GM21723 (cell line): ENCODE data around the gene WFDC10A.
"Not testable (repeated sequence)": the region's sequence is repeated elsewhere in the genome, so short reads cannot be mapped to it uniquely, and the experiment has no call there.

Experiments used
- ATAC-seq: cut with Tn5 transposase; IDR thresholded peaks from one replicate; pipeline ENCODE4 v1.9.1; 2021; ENCODE audit warnings: mild to moderate bottlenecking, moderate library complexity; ENCODE audit not compliant: unreplicated experiment

WFDC10A gene

DNA sequence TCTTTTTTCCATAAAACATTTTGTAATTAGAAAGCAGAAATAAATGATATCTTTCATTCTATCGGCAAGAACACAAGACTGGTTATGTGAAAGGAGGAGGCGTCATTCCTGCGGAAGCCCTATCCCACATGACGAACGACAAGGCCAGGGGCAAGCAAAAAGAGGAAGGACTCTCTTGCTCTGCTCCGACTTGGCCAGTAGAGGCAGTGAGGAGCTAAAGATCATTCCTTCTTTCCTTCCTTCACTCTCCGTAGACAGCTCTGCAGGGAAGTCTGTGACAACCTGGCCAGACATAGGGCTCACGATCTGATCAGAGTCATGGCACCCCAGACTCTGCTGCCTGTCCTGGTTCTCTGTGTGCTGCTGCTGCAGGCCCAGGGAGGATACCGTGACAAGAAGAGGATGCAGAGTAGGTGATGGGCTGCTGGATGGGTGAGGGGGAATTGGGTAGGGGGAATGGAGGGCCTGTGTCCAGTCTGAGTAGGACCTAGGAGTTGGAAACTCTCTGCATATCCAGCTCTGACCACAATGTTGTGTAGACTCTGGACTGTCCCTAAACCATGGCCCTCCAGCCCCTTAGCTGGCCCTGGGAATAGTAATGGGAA, at the start of gene WFDC10A:
Gene WFDC10A, plus strand, starts transcription at position 244 of the 605 bp plus-strand sequence. Its CDS starts 75 bp downstream, at position 319.
- no peak for ATAC-seq

DNA sequence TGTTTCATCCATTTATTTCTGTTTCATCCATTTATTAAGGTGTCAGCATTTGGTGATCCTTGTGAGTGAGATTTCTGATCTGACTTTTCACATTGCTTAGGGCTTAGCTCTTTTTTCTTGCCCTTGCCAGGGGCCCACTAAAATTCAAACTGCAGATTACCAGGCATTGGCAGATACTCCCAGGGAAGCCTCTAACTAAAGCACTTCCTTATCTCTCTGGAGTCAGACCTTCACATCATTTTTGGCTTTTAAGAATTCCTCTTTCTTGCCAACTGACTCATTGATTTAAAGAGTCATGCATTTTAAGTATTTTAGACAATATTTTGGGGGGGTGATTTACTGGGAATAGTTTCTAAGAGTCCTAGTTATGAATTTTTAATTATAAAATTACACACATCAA, 47.8 kb upstream of the WFDC10A start:
- ATAC-seq, result no peak

DNA sequence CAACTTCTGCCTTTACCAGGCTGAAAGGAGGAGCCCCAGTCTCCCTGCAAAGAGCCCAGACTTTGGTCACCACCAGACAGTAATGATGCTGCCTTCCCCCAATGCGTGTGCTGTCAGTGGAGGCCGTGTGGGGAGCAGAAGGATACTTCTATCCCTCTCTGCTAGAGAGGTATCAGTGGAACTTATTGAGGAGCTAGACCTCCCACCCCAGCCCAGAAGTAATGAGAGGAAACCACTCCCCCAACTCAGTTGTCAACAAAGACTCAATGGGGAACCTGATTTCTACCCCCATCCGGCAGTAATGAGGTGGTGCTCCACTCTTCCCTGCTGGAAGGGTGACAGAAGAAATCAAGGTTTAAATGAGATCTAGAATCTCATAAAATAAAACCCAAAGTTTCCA, 46.0 kb upstream of the WFDC10A start:
- no peak for ATAC-seq

DNA sequence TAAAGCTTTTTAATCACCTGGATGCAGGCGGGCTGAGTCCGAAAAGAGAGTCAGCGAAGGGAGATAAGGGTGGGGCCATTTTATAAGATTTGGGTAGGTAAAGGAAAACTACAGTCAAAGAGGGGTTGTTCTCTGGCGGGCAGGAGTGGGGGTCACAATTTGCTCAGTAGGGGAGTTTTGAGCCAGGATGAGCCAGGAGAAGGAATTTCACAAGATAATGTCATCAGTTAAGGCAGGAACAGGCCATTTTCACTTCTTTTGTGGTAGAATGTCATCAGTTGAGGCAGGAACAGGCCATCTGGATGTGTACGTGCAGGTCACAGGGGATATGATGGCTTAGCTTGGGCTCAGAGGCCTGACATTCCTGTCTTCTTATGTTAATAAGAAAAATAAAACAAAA, 45.2 kb upstream of the WFDC10A start:
- ATAC-seq, result not testable (repeated sequence)

DNA sequence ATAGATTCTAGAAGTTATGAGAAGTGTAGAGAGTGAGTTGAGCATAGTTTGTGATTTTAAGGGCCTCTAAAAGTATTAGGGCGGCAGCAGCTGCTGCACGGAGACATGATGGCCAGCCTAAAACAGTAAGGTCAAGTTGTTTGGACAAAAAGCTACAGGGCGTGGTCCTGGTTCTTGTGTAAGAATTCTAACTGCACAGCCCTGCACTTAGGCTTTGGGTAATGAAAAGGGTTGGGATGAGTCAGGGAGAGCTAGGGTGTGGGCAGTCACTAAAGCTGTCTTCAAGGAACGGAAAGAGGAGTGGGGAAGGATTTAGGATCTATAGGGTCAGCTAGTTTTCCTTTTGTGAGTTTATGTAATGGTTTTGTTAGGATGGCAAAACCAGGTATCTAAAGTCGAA, 43.6 kb upstream of the WFDC10A start:
- ATAC-seq, result not testable (repeated sequence)

DNA sequence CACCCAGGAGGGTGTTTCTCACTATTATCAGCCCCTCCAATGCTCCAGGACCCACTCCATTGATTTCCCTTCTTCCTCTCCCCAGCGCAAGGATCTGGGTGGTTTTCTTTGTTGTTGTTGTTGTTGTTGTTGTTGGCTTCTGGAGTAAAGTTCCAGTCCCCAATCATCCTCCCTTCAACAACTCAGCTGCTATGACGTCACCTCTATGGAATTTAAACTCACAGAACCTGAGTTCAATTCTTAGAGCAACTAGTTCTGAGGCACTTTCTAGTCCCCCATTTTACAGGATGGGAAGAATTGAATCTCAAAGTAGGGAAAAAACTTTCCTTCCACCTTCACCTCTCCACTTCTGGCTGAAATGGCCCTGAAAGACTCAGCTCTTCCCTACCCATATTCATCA, 40.7 kb upstream of the WFDC10A start:
- ATAC-seq, result no peak

DNA sequence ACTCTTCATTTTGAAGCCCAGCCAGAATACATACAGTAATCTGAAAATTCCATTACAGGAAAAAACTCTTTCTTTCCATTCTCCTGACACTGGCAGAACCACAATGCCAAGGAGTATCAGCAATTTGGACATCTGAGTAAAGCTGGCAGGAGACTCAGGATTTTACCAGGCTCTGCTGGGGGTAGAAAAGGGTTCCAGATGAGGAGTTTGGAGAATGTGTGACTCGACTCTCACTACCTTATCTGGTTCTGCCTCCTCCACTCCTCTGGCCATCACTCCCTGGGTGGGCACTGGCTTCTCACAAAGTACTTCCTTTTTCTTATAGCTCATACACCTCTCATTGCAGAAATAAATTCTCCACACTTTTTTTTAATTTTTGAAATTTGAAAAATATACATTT, 39.8 kb upstream of the WFDC10A start:
- no peak for ATAC-seq

DNA sequence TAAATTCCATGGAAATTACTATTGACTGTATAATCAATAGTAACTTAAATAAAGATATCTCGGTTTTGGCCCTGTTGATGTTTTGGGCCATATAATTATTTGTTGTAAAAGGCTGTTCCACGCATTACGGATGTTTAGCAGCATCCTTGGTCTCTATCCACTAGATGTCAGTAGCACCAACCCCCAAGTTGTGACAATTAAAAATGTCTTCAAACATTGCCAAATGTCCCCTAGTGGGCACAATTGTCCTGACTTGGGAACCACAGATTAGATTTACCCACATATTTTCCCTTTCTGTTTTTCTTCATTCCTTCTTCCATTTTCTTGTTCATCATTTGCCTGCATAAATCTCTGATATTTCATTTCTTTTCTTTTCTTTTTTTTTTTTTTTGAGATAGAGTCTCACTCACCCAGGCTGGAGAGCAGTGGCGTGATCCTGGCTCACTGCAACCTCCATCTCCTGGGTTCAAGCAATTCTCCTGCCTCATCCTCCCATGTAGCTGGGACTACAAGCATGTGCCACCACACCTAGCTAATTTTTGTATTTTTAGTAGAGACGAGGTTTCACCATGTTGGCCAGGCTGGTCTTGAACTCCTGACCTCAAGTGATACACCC, 36.9 kb upstream of the WFDC10A start:
- no peak for ATAC-seq

DNA sequence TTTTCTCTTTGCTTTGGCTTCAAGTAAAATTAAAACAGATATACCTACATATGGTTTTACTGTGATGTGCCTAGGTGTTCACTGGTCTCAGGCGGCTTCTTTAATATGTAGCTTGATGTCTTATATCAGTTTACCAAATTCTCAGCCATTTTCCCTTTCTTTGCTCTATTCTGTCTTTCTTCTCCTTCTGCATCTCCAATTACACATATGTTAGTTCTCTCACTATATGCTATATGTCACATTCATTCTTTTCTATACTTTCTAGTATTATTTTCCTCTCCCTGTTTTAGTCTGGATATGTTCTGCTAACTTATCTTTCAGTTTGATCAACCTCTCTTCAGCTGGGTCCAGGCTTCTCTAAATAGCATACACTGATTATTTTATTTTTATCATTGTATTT, 36.0 kb upstream of the WFDC10A start:
- ATAC-seq, result no peak

DNA sequence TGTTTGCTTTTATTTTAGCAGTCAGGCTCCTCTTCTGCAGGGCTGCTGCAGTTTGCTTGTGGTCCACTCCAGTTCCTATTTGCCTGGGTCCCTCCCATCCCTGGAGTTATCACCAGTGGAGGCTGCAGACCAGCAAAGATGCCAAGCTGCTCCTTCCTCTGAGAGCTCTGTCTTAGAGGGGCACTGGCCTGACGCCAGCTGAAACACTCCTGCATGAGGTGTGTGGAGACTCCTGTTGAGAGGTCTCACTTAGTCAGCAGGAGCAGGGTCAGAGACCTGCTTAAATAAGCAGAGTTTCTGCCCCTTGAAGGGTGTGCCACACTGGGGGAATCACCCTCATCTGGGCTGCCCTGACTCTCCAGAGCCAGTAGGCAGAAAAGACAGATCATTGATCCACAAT, 34.3 kb upstream of the WFDC10A start:
- ATAC-seq, result no peak

DNA sequence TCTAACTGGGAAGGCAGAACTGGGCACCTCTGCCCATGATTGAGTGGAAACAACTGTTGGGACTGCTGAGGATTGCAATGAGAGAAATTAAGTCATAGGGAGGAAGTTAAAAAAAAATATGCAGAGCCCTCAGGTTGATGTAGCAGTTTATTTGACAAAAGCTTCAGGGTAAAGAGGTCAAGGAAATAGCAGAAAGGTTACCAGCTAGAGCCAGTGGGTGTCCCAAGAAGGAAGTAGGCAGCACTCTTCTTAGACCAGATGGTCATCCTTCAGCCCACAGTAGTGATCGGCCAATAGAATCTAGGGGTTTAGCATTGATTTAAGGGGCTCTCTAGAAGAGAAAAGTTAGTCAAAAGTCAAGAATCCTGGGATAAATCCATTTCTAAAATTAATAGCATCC, 21.7 kb upstream of the WFDC10A start:
- ATAC-seq, result no peak

DNA sequence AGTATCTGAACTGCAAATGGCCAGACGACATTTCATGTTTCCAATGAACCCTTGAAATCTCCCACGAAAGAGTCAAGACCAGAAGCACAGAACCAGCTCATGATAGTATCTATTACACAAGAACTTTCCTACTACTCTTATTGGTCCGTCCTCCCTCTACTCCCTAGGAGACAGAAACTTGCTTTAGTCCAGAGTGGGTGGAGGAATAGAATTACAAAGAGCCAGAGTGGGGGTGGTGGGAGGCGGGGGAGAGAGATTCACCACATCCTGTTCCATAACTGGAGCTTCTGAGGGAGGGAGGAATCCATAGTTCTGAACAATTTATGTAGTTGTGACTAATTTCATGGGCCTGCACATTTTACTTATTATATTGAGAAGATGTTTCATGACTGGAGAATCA, 18.5 kb upstream of the WFDC10A start:
- no peak for ATAC-seq

DNA sequence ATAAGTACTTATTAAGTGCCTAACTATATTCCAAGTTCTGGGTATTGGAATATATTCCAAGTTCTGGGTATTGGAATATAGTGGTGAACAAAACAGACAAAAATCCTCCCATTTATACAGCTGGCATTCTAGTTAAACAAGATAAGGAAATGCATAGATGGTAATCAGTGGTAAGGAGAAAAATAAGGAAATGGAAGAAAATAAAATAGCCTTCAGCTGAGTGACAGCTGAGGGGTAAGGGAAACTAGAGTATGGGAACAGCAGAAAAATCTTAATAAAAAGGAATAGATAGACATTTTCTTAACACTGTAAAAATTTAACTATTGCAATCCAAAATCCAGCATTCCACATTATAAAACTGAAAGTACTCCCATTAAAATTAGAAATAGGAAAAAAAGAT, 17.2 kb upstream of the WFDC10A start:
- no peak for ATAC-seq

DNA sequence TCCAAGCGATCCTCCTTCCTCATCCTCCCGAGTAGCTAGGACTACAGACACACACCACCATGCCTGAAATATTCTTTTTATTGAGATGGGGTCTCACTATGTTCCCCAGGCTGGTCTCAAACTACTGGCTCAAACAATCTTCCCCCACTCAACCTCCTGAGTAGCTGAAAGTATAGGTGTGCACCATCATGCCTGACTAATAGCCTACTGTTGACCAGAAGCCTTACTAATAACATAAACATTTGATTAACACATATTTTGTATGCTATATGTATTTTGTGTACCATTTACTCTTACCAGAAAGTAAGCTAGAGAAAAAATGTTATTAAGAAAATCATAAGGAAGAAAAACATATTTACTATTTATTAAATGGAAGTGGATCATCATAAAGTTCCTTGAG, 11.9 kb upstream of the WFDC10A start:
- ATAC-seq, result no peak

DNA sequence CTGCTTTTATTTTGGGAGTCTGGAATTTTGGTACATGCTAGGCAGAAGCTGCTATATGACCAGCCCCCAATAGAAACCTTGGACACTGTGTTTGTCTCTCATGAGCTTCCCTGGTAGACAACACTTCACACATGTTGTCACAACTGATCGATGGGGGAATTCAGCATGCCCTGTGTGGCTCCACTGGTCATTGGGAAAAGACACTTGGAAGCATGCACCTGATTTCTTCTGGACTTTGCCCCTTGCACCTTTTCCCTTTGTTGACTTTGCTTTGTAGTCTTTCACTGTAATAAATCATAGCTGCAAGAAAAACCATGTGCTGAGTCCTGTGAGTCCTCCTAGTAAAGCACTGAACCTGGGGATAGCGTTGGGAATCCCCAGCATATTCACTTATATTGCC, 7.9 kb upstream of the WFDC10A start:
- ATAC-seq, result no peak

DNA sequence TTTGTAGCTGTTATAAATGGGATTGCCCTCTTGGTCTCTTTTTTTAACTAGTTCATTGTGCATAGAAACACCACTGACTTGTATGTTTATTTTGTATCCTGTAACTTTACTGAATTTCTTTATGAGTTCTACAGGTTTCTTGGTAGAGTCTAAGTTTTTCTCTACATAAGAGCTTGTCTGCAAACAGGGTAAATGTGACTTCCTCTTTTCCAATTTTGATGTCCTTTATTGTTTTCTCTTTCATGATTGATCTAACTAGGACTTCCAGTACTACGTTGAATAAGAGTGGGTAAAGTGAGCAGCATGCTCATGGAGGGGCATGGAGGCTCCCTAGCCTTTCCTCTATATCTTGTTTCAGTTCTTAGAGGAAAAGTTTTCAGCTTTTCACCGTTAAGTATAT, 3.0 kb upstream of the WFDC10A start:
- no peak for ATAC-seq

DNA sequence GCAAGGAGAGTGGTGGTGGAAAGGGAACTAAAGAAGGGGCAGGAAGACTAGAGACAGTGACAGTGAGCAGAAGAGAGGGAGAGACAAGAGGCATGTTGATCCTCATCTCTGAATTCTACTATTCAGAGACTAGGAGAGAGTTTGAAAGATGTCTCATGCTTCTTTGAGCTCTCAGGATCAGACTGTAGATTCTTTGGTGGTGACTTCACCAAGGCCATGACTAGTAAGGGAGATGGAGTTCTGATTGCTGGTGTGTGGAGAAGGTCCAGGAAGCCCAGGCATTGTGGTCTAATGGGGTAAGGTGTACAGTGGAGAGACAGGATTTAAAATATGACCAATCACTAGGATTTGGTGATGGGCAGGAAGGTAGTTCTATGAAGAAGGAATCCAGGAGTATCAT, 832 bp downstream of the WFDC10A start:
- no peak for ATAC-seq

DNA sequence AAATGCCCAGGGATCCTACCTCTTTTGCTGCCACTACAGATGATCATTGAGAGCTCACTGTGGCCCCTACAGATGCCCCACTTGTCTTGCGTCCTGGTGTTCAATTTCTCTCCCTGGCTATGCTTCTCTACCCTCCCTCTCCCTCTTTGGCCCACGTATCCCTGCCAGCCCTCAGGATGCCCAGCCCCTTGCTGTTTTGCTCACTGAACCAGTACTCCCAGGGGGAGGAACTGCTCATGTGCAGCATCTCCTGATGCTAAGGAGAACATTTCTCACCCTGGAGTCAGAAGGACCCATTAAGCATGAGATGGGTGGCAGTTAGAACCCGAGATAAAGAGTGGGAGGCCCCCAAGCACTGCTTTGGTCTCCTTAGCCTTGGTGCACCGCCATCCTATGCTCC, 1.6 kb downstream of the WFDC10A start, which contains the start of gene WFDC9:
Gene WFDC9, minus strand, starts transcription at position 101 of the 400 bp plus-strand sequence. CDS start 21,103 bp downstream, outside the sequence.
- no peak for ATAC-seq

DNA sequence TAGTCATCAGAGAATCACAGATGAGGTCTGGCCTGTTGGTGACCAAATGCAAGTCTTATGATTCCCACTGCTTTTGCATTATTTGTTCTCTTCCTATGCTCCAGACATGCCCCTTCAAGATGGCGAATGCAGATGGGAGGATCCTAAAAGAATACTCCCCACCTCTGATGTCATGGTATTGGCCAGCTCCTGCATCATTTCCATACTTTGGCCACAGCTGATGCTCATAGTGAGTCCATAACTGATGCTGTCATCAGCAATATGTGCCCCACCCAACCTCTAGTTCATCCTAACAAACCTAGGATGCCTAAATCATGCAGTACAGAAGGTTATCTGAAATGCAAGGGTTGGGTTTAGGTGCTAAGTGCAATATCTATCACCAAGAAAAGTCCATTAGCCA, 7.0 kb downstream of the WFDC10A start:
- no peak for ATAC-seq

DNA sequence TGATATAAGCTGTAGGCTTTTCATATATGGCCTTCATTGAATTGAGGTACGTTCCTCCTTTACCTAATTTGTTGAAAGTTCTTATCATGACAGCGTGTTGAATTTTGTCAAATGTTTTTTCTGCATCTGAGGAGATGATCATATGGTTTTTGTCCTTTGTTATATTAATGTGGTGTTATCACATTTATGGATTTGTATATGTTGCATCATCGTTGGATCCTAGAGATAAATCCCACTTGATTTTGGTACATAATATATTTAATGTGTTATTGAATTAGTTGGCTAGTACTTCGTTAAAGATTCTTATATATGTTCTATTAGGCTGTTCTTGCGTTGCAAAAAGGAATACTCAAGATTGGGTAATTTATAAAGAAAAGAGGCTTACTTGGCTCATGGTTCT, 10.1 kb downstream of the WFDC10A start:
- no peak for ATAC-seq

DNA sequence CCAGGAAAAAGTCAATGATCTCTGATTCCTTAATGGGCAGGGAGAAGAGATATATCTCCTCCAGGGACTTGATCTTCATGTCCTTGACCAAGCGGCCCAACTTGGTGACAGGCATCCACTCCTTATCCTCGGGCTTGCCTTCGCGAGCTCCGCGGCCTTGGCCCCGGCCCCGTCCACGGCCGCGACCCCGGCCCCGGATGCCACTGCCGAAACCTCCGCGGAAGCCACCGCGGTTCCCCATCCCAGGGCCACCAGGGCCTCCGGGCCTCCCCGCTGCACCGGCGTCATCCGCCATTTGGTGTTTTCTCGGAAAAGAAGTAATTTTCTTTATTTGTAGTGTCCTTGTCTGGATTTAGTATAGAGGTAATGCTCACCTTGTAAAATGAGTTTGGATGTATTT, 11.5 kb downstream of the WFDC10A start:
- ATAC-seq, result not testable (repeated sequence)

DNA sequence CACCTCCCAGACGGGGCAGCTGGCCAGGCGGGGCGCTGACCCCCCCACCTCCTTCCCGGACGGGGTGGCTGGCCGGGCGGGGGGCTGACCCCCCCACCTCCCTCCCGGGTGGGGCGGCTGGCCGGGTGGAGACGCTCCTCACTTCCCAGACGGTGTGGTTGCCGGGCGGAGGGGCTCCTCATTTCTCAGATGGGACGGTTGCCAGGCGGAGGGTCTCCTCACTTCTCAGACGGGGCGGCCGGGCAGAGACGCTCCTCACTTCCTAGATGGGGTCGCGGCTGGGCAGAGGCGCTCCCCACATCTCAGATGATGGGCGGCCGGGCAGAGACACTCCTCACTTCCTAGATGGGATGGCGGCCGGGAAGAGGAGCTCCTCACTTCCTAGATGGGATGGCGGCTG, 16.3 kb downstream of the WFDC10A start:
- ATAC-seq, result not testable (repeated sequence)

DNA sequence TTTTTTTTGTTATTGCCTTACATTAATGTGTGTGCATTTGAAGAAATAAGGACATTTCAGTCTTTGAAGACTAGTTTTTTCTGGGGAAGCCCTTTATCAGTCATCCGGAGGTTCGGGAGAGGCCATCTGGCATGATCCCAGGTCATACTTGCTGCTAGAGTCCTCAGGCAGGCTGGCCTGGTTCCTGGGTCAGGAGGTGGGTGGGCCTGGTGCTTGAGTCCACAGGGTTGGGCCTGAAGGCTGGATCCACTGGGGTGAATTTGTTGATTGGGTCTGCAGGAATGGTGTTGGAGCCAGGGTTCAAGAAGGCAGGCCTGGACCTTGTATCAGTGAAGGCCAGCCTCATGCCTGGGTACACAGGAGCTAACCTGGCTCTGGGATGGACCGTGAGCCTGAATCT, 17.3 kb downstream of the WFDC10A start:
- no peak for ATAC-seq
